HCEC 1CT (cell line): Measurements from ENCODE around the gene RBM14.
"Not testable (repeated sequence)": the region's sequence is repeated elsewhere in the genome, so short reads cannot be mapped to it uniquely, and the experiment has no call there.

Experiments
- DNase-seq: peaks from one replicate; pipeline ENCODE4 v3.0.0-alpha.2; 2017

Gene RBM14

GRCh38 chr11:66598993-66599392, 17.4 kb upstream of the RBM14 start:
- DNase-seq = no peak

GRCh38 chr11:66600219-66600618, 16.2 kb upstream of the RBM14 start:
- DNase-seq = no peak

GRCh38 chr11:66600631-66601233, 15.7 kb upstream of the RBM14 start:
- no peak for DNase-seq

GRCh38 chr11:66603072-66603471, 13.4 kb upstream of the RBM14 start:
- no peak for DNase-seq

- DNase-seq = no peak
Measured at GRCh38 chr11:66604155-66604554, 12.3 kb upstream of the RBM14 start.

DNA sequence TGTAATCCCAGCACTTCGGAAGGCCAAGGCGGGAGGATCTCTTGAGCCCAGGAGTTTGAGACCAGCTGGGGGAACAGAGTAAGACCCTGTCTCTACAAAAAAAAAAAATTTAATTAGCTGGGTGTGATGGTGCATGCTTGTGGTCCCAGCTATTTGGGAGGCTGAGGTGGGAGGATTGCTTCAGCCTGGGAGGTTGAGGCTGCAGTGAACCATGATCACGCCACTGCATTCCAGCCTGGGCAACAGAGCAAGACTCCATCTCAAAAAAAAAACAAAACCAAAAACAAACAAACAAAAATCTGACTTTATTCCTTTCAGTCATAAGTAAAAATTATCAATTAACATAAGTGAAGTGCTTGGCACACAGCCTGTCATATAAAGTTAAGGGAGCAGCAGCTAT, 9.8 kb upstream of the RBM14 start:
- not testable (repeated sequence) for DNase-seq

- DNase-seq = peak; percentile 53
Measured at GRCh38 chr11:66607126-66607834, 9.2 kb upstream of the RBM14 start.

DNA sequence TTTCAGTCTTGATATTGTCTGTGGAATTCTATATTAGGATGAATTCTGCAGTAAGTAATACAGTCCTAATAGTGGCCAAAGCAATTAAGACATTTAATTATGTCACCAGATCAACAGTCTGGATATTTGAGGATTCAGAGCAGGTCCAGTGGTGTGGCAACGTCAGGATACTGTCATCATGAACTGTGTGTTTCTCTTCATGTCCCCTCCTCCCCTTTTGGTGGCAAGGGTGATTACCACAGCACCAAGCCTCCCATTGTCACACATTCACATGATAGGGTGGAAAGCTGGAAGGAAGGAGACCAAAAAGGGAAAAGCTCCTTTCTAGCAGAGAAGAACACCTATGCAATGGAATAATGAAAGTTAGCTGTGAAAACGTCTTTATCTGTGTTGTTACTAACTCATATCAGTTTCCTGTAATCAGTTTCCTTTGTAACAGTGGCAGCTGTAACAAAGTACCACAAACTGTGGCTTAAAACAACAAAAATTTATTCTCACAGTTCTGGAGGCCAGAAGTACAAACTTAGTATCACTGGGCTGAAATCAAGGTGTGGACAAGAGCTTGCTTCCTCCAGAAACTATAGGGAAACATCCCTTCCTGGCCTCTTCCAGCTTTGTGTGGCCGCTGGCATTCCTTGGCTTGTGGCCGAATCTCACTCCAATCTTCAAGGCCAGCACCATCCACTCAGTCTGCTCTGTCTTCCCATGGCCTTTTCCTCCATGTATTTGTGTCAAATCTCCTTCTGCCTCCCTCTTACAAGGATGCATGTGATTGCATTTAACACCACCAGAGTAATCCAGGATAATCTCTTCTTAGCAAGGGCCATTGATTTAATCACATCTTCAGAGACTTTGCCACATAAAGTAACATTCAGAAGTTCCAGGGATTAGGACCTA, 6.5 kb upstream of the RBM14 start:
- no peak for DNase-seq

DNA sequence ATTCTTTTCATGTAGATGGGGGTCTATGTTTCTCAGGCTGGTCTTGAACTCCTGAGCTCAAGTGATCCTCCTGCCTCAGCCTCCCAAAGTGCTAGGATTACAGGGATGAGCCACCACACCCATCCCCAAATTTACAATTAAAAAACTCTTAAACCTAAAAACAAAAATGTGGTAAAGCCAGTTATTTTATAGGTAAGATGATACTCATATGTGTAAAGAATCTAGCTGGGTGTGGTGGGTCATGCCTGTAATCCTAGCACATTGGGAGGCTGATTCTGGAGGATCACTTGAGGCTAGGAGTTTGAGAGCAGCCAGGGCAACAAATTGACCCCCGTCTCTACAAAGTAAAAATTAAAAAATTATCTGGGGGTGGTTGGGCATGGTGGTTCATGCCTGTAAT, 4.0 kb upstream of the RBM14 start:
- no peak for DNase-seq

GRCh38 chr11:66614073-66614472, 2.4 kb upstream of the RBM14 start:
- DNase-seq = no peak

DNA sequence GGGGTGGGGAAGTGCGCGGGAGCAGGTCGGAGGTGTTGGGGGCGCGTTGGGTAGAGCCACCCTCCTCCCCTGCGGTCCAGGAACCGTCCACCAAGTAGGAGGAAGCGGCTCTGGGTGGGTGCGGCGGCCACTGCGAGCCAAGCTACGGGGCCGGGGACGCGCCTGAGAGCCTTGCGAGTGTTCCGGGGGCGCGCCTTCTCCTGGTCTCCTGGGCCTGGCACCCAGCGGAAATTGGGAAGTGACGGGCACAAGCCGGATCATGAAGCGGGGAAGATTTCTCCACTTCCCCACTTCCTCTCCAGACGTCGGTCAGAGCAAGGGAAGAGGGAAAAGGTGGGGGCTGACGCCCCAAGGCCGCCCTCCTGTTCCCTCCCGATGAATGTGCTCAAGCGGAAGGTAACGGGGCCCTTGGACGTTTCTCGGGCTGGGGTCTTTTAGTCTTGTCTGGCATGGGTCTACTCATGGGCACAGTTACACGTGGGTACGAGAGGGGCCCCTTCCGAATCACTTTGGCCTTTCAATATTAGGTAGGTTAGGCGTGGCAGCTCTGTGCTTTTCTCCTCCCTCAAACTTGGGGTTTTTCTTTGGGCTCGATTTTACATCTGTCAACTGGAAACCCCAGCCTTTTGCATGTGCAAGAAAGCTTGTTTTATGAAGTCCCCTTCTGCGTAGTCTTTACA, 865 bp downstream of the RBM14 start:
- peak; percentile 66 for DNase-seq

DNA sequence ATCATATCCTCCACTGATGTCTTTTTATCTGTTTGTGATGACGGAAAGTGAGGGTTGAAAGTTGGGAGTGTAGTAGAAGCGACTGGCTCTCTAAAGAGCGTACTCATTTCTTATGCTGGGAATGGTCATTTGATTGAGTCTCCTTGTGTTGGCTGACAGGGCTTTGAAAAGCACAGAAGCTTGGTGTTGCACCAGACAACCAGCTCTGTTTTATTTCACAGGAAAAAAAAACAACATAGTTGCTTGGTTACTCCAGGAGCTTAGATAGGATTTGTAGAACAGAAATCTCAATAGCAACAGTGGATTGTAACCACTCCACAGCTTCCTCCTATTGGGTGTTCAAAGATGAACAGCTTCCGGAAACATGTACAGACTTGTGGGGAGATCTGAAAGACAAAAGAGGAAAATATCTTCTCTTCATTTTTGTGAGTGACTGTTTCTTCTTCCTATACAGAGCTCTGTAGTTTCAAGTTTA, 2.7 kb downstream of the RBM14 start:
- peak; percentile 10 for DNase-seq

GRCh38 chr11:66624450-66624849, 8.0 kb downstream of the RBM14 start:
- DNase-seq = no peak

- no peak for DNase-seq
Measured at GRCh38 chr11:66625041-66625751, 8.8 kb downstream of the RBM14 start.

GRCh38 chr11:66625752-66626149, 9.3 kb downstream of the RBM14 start:
- DNase-seq = no peak

- DNase-seq = no peak
Measured at GRCh38 chr11:66626382-66626781, 10.0 kb downstream of the RBM14 start.

- DNase-seq = no peak
Measured at GRCh38 chr11:66626926-66627325, 10.5 kb downstream of the RBM14 start.

- no peak for DNase-seq
Measured at GRCh38 chr11:66628061-66628603, 11.7 kb downstream of the RBM14 start.

GRCh38 chr11:66629356-66629755, 12.9 kb downstream of the RBM14 start:
- no peak for DNase-seq

GRCh38 chr11:66631883-66632282, 15.5 kb downstream of the RBM14 start:
- DNase-seq = no peak

DNA sequence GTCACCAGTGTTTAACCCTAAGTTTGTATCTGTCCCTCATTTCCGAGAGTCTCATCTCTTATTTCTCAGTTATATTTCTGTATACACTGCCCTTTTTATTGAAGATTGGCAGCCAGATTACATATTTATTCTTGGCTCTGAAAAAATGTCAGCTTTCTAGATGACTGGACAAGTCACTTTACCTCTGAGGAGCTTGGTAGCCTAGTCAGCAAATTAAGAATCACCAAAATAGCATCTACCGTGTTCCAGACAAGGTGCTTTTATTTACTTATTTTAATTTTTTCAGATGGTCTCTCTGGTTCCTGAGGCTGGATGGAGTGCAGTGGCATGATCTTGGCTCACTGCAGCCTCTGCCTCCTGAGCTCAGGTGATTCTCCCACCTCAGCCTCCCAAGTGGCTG, 16.5 kb downstream of the RBM14 start:
- no peak for DNase-seq

GRCh38 chr11:66636411-66636810, 20.0 kb downstream of the RBM14 start:
- DNase-seq = no peak
